B cell (primary cell): ENCODE data around the gene TNKS1BP1. TPM values are rescaled to one million over a fixed set of nuclear protein-coding genes. Genes with fewer than 3 reads are reported as not detected.

Source experiments
- ATAC-seq: fragments of 200-7000 bp; cut with Tn5 transposase; one replicate; pipeline ENCODE4 v1.10.0; 2021; ENCODE audit warnings: low read depth, mild to moderate bottlenecking, moderate number of reproducible peaks, moderate library complexity
- CTCF ChIA-PET: fragments of 350-600 bp; sonication (Branson Sonifier 250); formaldehyde crosslinking; loops from one replicate; lab custom pipeline; 2021; ENCODE audit warnings: antibody characterized with exemption, inconsistent platforms; lab: Charles Lee
- POLR2A ChIA-PET: fragments of 350-600 bp; sonication (Branson Sonifier 250); formaldehyde crosslinking; loops from one replicate; lab custom pipeline; 2021; ENCODE audit warnings: antibody characterized with exemption; lab: Charles Lee
- DNase-seq: peaks from one replicate; pipeline ENCODE4 v3.0.0; 2013
- H2AFZ ChIP-seq: 2 replicates; pipeline ENCODE4 v1.6.1; 2012; ENCODE audit warnings: mild to moderate bottlenecking, low read depth, low read length; ENCODE audit not compliant: insufficient read depth, poor library complexity, severe bottlenecking
- H3K27ac ChIP-seq, 2 donors: 1 replicate in 1 of 2; 2 replicates in 1 of 2; pipeline ENCODE4 v1.5.1; 2012 to 2013; ENCODE audit warnings: low read length in 2 of 2, mild to moderate bottlenecking in 2 of 2, moderate library complexity in 1 of 2
- H3K27me3 ChIP-seq, 4 experiments: fragments of 200-600 bp in 1 of 4; sonication (generic) in 1 of 4; replicated peaks in 1 of 4; 1 replicate in 2 of 4; 2 replicates in 2 of 4; pipeline versions ENCODE4 v1.6.1 to v1.7.0; 2013 to 2016; ENCODE audit warnings: low read length in 3 of 4, mild to moderate bottlenecking in 2 of 4, mixed read lengths in 1 of 4, moderate library complexity in 1 of 4; ENCODE audit not compliant: insufficient read depth in 4 of 4, control insufficient read depth in 3 of 4; ENCODE audit errors: control extremely low read depth in 1 of 4
- H3K36me3 ChIP-seq, 2 experiments: replicated peaks in 1 of 2; 1 replicate in 1 of 2; 2 replicates in 1 of 2; pipeline versions ENCODE4 v1.6.1 to v1.7.1; 2013; ENCODE audit warnings: low read length in 1 of 2; ENCODE audit not compliant: insufficient read depth in 2 of 2, control insufficient read depth in 1 of 2; ENCODE audit errors: control extremely low read depth in 1 of 2, extremely low read depth in 1 of 2
- H3K4me1 ChIP-seq, 2 donors: fragments of 200-600 bp in 1 of 2; sonication (generic) in 1 of 2; 1 replicate in 1 of 2; 2 replicates in 1 of 2; pipeline versions ENCODE4 v1.5.1 to v1.6.1; 2013 to 2017; ENCODE audit warnings: low read length in 2 of 2; ENCODE audit not compliant: control insufficient read depth in 2 of 2, insufficient read depth in 2 of 2
- H3K4me2 ChIP-seq: replicated peaks from 2 replicates; pipeline ENCODE3; 2012; ENCODE audit warnings: mild to moderate bottlenecking, low read depth, low read length; ENCODE audit not compliant: poor library complexity, severe bottlenecking
- H3K4me3 ChIP-seq, 5 experiments: fragments of 200-600 bp in 1 of 5; sonication (generic) in 1 of 5; 1 replicate in 3 of 5; 2 replicates in 2 of 5; pipeline versions ENCODE4 v1.5.1 to v1.7.0; 2011 to 2016; ENCODE audit warnings: low read length in 4 of 5, mild to moderate bottlenecking in 4 of 5, low read depth in 2 of 5, control low read depth in 1 of 5, moderate library complexity in 1 of 5; ENCODE audit not compliant: insufficient read depth in 1 of 5; ENCODE audit errors: control extremely low read depth in 1 of 5, extremely low read depth in 1 of 5
- H3K79me2 ChIP-seq: fragments of 200-600 bp; sonication (generic); one replicate; pipeline ENCODE4 v1.6.0; 2016; ENCODE audit warnings: low read length; ENCODE audit not compliant: control insufficient read depth, insufficient read depth
- H3K9ac ChIP-seq: fragments of 200-600 bp; sonication (generic); 2 replicates; pipeline ENCODE4 v1.6.1; 2017; ENCODE audit warnings: mild to moderate bottlenecking, low read length, moderate library complexity
- H3K9me3 ChIP-seq, 3 donors: one replicate each; pipeline versions ENCODE4 v1.6.1 to v1.7.1; 2013; ENCODE audit warnings: low read length in 2 of 3; ENCODE audit not compliant: control insufficient read depth in 2 of 3, insufficient read depth in 1 of 3; ENCODE audit errors: control extremely low read depth in 1 of 3
- H4K20me1 ChIP-seq: 2 replicates; pipeline ENCODE4 v1.6.0; 2012; ENCODE audit warnings: mild to moderate bottlenecking, low read length; ENCODE audit not compliant: insufficient read depth, control insufficient read depth, poor library complexity, severe bottlenecking
- H3K27ac Mint-ChIP-seq: one replicate; pipeline ENCODE4 v1.8.0; 2021; ENCODE audit warnings: mixed read lengths
- H3K27me3 Mint-ChIP-seq: one replicate; pipeline ENCODE4 v1.8.0; 2021; ENCODE audit warnings: mixed read lengths
- H3K4me1 Mint-ChIP-seq: one replicate; pipeline ENCODE4 v1.8.0; 2021; ENCODE audit warnings: mixed read lengths
- H3K4me3 Mint-ChIP-seq: one replicate; pipeline ENCODE4 v1.8.0; 2021; ENCODE audit warnings: mixed read lengths
- H3K9me3 Mint-ChIP-seq: one replicate; pipeline ENCODE4 v1.8.0; 2022; ENCODE audit warnings: mixed read lengths; ENCODE audit not compliant: insufficient read depth
- CTCF ChIP-seq: fragments of 200-600 bp; IDR thresholded peaks from one replicate; pipeline ENCODE4 v1.8.0; 2022; ENCODE audit warnings: antibody characterized with exemption, mild to moderate bottlenecking
- EZH2 ChIP-seq: IDR thresholded peaks from 2 replicates; pipeline ENCODE4 v1.6.1; 2012; ENCODE audit warnings: borderline replicate concordance, low read depth, mild to moderate bottlenecking, moderate library complexity, low read length; ENCODE audit not compliant: insufficient read depth, poor library complexity, severe bottlenecking
- WGBS: methylation state at CpG from one replicate; pipeline ENCODE4 v1.1.5; 2013; ENCODE audit warnings: missing lambda C conversion rate; ENCODE audit not compliant: insufficient coverage; 5-methylcytosine and 5-hydroxymethylcytosine counted together
- intact Hi-C: fragments of 100-400 bp; cut with micrococcal nuclease; formaldehyde crosslinking; loops from one replicate; pipeline ENCODE4 v1.10.0; 2022
- polyA plus RNA-seq: library from polyadenylated mRNA; depleted of rRNA; stranded (reverse); fragments of >200 nt; gene quantifications from 2 replicates; pipeline ENCODE4 v1.2.3, GENCODE V29; 2012
- total RNA-seq, 2 donors: library from RNA; stranded (reverse); fragments of 120-200 nt in 1 of 2; gene quantifications; 1 replicate in 1 of 2; 2 replicates in 1 of 2; pipeline versions ENCODE4 v1.2.3 to v1.2.4, GENCODE V29; 2013 to 2022

The TNKS1BP1 gene
- total and polyA plus RNA-seq, 2 donors (not counting 1 experiment from before 2014, with no cell fraction given), result 2.2 to 12.2 TPM

GRCh38 chr11:57301711-57302423 lies 22.9 kb downstream of the TNKS1BP1 start:
- no peak overlapping the region for H3K4me3 ChIP-seq
- peaks cover 0 to 4% of the 10 kb centered on the region in 2 experiments for H3K36me3 ChIP-seq
- H2AFZ ChIP-seq, result no peak overlapping the region
- Mint-ChIP-seq H3K4me3 (no peak overlapping the region), H3K4me1 (peaks cover 2% of the 10 kb centered on the region), H3K27me3 (no peaks in the 10 kb centered on the region), H3K9me3 (peaks cover under 1% of the 10 kb centered on the region), H3K27ac (no peak overlapping the region)
- ChIA-PET POLR2A (no interaction called here), CTCF (no interaction called here)
- TF ChIP-seq CTCF, result no peak
- no peak for TF ChIP-seq EZH2
- ATAC-seq (no peak), DNase-seq (no peak)
- H3K4me1 ChIP-seq, result no peaks in the 10 kb centered on the region
- H3K4me2 ChIP-seq, result no peak overlapping the region
- H3K27me3 ChIP-seq, result no peaks in the 10 kb centered on the region
- no peaks in the 10 kb centered on the region for H4K20me1 ChIP-seq
- no peak overlapping the region for H3K9ac ChIP-seq
- intact Hi-C loops, result no loop called here
- 96% methylated on average over 27 of the region's 27 CpGs for WGBS
- peaks cover 0 to 32% (median 12%) of the 10 kb centered on the region in 3 donors for H3K9me3 ChIP-seq
- H3K27ac ChIP-seq, result no peak overlapping the region
- no peaks in the 10 kb centered on the region for H3K79me2 ChIP-seq

- Histone ChIP-seq H2AFZ (no peak overlapping the region), H3K36me3 (peaks cover 0 to 4% of the 10 kb centered on the region in 2 experiments), H3K4me3 (no peak overlapping the region), H3K27me3 (no peaks in the 10 kb centered on the region), H3K4me2 (no peak overlapping the region), H3K9ac (no peak overlapping the region), H3K4me1 (no peaks in the 10 kb centered on the region), H3K79me2 (no peaks in the 10 kb centered on the region), H4K20me1 (no peaks in the 10 kb centered on the region), H3K9me3 (peaks cover 0 to 32% (median 12%) of the 10 kb centered on the region in 3 donors), H3K27ac (no peak overlapping the region)
- CTCF ChIA-PET, result no interaction called here
- no peak overlapping the region for H3K27ac Mint-ChIP-seq
- peaks cover 2% of the 10 kb centered on the region for H3K9me3 Mint-ChIP-seq
- no peak for DNase-seq
- POLR2A ChIA-PET, result no interaction called here
- no peak overlapping the region for H3K4me3 Mint-ChIP-seq
- no peak for ATAC-seq
- H3K27me3 Mint-ChIP-seq, result no peaks in the 10 kb centered on the region
- intact Hi-C loops, result no loop called here
- no peak for TF ChIP-seq EZH2
- no peak for TF ChIP-seq CTCF
- 98% methylated on average over 8 of the region's 10 CpGs for WGBS
- no peaks in the 10 kb centered on the region for H3K4me1 Mint-ChIP-seq
These were observed 24.0 kb downstream of the TNKS1BP1 start for GRCh38 chr11:57300785-57301184.
